Frontal cortex (tissue), 4 donors: ENCODE results near the gene SMC1A. TPM values are rescaled to one million over a fixed set of nuclear protein-coding genes. Genes with fewer than 3 reads are reported as not detected.
"Not testable (repeated sequence)": the region's sequence is repeated elsewhere in the genome, so short reads cannot be mapped to it uniquely, and the experiment has no call there.

Experiments
- DNase-seq, 2 donors: peaks; one replicate each; pipeline ENCODE4 v3.0.0; 2012; ENCODE audit warnings: low spot score in 2 of 2
- FAIRE-seq: peaks from 2 replicates; lab custom pipeline; 2012; peaks lifted over from hg19 to GRCh38; lab: Jason Lieb, UNC
- total RNA-seq: library from RNA; depleted of rRNA; stranded (reverse); fragments of >200 nt; gene quantifications from one replicate; pipeline ENCODE4 v1.2.3, GENCODE V29; 2014
- donor health status: control.
- donor health status: control.
- donor health status: control.

The SMC1A gene
- total RNA-seq, 1 donor from 2014 or later, result 13.9 TPM

DNA sequence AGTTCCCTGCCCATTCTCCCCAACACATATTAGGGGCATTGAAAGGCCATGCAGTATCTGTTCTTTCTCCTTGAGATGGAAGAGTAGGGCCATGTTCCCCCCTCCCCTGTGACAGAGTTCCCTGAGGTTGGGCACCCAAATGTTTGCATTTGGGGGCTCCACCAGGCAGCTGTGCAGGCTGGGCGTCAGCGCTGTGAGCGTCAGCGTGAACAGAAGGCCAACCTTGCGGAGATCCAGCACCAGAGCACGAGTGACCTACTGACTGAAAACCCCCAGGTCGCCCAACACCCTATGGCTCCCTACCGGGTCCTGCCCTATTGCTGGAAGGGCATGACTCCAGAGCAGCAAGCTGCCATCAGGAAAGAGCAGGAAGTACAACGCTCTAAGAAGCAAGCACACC, 7.8 kb upstream of the SMC1A start:
- DNase-seq (no peak), FAIRE-seq (no peak)

DNA sequence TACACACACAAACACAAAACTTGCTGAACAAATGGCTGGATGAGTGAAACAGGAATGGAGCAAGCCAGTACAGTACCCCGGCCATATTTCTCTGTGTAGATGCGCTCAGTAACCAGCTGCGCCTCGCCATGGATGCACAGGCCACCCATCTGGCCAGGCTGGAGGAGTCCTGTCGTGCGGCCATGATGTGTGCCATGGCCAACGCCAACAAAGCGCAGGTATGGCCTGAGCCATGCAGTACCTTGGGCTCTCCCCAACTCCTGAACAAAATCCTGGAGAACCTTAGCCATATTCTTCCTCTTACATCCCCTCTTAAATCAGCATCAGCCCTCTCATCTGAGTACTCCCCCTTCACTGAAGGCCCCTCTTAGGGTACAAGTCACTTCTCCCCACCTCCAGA, 7.3 kb upstream of the SMC1A start:
- DNase-seq, result no peak
- no peak for FAIRE-seq

DNA sequence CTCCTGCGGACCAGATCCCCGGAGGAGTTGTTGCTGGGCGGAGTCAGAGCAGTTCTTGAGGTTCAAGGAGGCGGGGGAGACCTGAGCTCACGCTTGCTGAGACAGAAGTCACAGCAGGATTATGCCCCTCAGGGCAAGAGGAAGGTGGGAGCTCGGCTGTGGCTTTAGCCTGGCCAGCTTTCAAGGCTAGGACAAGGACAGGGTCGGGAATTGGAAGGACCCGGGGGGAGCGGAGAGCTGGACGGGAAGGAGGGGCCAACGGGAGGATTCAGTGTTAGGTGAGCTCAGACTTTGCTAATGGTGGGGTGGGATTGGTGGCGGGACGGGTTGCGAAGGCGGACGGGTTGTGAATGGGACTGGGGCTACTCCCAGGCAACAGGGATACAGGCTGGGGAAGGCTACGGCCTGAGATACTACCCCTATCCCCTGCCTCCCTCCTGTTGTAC, 430 bp upstream of the SMC1A start, which contains the start of gene RIBC1:
RIBC1 (plus strand) TSS at position 13 of the 446 bp plus-strand sequence. CDS start 3,404 bp downstream, outside the sequence.
- DNase-seq (no peak), FAIRE-seq (no peak)

DNA sequence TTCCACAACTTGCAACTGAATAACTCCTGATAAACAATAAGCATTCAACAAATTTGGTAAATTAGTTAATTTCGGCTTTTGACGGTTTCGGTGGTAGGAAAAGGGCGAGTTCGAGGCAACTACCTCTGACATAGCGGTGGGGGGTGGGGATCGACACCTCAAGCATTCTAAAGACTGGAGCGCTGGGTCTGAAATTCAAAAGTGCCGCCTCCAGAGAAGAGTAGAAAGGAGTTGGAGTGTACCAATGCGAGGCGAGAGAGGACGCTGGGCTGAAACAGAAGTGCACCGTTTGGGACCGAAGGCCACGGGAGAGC, 725 bp downstream of the SMC1A start:
- no peak for DNase-seq
- FAIRE-seq, result no peak

DNA sequence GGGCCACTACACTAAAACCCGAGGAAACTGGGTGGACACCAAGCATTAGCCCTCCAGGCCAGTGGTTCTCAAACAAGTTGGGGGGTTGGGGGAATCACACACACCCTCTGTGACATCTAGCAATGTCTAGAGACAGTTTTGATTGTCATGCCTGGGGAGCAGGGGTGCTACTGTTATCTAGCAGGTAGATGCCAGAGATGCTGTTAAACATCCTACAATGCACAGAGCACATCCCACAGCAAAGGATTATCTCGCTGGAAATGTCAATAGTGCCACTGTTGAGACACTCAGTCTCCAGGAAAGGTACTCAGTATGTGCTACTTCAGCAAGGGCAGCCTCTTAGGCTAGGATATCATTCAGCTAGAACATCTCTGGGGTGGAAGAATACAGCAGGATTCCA, 1.3 kb downstream of the SMC1A start:
- DNase-seq (no peak), FAIRE-seq (no peak)

DNA sequence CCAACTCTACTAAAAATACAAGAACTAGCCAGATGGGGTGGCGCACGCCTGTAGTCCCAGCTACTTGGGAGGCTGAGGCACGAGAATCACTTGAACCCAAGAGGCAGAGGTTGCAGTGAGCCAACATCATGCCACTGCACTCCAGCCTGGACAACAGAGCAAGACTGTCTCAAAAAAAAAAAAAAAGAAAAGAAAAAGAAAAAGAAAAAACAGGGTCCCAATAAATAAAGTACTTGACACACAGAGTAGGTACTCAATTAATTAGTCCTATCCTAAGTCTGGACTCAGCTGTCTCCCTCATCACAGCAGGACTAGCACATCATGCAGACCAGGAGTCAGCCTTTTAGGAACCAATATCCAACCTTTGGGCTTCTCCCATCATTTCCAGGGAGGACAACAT, 2.1 kb downstream of the SMC1A start:
- FAIRE-seq, DNase-seq: not testable (repeated sequence)

DNA sequence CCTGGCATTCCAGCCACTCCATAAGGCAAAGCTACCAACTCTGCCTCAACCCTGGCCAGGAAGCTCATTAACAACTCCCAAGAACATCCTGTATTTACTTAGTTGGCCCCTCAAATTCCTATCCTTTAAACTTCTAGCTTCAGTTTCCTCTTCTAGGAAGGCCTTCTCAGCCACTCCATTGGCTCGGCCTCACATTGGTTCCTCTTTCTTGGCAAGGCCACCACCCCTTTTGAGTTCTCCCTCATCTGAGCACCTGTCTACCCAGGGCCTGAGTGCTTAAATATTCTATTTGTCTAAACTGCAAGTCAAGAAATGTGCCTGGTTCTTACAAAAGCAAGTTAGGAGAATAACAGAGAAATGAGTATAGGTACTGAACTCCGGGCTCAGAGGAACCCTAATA, 10.0 kb downstream of the SMC1A start:
- DNase-seq (no peak), FAIRE-seq (no peak)

DNA sequence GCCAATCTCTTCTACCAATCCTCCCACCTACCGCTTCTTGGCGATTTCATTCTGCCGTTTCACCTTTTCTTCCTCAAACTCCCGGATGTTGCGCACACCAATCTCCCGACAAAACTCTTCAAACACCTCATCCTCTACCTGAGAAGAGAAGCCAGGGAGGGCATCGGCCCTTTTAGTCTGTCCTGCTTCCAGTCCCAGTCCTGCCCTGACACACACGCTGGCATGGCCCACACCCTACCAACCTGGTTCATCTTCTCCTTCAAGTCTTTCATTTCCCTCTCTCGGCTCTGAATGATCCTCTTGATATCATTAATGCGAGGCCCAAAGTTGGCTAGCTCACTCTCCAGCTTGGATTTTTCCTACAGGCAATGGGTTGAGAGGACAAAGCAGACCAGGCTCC, 18.9 kb downstream of the SMC1A start:
- DNase-seq (no peak), FAIRE-seq (no peak)

DNA sequence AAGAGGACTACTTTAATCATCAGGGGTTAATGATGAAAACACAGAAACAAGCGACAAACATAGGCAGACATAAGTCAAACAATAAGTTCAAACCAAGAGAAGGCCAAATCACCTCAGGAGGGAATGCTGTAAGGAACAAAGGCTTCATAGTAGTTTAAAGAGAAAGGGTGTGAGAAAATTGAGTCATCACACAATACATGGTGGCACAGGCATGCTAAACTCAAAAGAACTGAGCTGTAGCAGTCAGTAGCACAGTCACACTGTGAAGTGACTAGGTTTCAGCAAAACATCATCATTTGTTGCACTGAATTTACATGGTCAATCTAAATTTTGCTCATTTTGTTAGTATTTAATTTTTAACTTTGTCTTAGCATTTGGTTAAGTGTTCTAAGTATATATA, 24.2 kb downstream of the SMC1A start:
- no peak for FAIRE-seq

DNA sequence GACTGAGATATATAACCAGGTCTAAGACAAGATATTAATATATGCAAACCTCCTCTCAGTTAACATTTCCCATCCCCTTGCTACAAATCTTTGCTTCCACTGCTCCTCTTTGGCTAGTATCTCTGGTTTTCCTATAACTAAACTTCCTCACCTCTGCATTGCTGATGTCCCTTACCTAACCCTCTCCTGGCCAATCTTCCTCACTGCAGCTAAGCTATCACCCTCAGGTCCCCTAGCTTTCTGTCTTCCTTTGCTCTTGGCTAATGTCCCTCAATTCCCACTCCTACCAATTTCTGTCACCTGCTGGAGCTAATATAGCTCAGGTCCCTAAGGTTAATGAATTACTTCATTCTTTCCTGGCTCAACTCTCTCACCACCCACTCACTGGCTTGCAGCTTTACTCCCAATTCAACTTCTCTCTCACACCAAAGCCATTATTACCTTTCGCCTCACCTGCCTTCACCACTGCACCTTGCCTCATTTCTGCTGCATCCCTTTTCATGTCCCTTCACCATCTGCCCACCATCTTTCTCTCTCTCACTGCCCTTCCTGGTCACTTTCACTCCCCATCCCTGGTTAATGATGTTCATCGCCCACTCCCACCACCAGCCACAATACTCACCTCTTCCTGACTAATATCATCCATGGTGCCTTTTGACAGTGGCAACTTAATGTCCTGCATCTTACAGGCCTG, 26.7 kb downstream of the SMC1A start:
- no peak for DNase-seq
- FAIRE-seq, result no peak

More for the DNA sequence above, 24.2 kb downstream of the SMC1A start:
- DNase-seq, result no peak

DNA sequence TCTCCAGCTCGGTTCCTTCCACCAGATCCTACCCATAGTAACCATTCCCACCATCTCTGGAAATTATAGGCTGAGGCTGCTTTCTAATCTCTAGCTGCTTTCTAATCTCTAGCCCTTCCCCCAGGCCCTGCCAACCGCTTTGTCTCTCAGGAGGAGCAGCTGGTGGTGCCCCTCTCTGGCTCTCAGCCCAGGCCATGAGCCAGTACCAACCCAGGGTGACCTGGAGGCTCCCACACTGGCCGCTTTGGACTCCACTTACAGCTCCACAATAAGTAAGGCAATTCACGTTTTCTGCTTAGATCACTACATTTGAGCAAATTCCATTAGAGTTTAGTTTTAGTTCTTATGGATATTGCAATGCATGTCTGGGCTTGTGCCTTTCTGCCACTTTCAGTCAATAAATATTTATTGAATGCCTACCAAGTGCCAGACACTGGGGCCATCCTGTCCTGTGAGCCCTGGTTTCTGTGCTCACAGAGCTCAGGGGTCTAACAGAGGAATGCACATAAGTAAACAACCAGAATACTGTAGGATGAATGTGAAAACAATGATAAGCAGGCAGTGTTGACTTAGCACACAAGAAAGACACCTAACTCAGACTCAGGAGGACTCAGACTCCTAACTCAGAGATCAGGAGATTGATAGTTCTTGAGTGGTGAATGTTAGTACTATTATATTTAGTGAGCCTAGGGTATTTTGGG, 38.9 kb downstream of the SMC1A start:
- DNase-seq (no peak), FAIRE-seq (no peak)

DNA sequence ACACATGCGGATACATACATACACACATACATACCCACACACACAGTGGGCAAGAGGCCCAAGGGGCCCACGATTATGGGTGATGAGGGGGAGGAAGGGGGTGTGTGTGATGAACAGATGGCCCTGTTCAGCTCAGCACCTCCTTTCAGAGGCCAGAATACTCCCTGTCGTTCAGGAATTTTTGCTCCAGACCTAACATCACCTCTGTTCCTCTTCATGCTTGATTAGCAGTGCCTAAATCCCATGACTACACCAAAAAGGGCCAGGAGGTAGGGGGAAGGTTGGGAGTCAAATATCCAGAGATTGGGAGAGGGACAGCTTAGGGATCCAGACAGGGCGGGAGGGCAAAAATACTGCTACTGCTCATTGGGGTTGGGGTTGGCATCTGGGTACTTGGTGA, 42.7 kb downstream of the SMC1A start:
- FAIRE-seq (no peak), DNase-seq (no peak)

DNA sequence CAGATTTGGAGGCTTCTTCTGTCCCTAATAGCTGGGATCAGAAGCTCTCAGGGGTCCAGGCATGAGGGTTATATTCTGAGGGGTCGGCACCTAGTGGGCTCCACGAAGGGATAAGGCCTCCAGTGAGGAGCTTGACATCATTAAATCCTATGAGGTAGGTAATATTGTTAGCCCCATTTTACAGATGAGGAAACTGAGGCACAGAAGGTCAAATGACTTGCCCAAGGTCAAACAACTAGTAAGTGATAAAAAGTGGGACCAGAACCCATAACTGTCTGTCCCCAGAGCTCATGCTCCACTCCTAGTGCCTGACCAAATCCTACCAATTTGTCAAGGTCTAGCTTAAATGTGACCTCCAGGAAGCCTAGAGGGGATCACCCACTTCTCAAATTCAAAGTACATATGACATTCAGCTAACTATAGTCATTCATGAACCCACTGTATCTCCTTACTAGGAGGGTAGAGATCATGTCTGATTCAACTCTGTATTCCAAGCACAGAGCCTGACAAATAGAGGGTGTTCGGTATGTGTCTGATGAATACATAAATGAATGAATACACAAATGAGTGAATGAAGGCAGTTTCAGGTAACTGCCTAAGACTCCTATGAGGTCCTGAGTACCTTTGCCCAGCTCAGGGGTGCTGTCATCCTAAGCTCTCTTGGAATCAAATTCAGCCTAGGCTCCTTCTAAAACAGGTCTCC, 43.3 kb downstream of the SMC1A start:
- FAIRE-seq, result no peak
- no peak for DNase-seq

DNA sequence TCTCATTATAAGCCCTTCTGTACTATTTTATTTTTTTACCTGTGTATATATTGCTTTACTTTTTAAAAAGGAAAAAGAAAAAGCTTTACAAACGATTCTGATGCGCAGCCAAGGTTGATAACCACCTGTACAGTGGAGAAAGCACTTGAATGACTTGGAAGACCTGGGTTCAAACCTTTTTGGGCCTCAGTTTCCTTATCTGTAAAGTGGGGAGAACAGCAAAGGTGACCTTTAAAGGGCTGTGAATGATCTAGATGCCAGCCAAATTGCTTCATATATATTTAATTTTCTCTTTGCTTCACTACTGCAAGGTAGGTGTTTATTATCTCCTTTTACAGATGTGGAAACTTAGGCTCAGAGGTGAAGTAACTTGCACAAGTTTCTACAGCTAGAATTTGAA, 45.0 kb downstream of the SMC1A start:
- no peak for FAIRE-seq

DNA sequence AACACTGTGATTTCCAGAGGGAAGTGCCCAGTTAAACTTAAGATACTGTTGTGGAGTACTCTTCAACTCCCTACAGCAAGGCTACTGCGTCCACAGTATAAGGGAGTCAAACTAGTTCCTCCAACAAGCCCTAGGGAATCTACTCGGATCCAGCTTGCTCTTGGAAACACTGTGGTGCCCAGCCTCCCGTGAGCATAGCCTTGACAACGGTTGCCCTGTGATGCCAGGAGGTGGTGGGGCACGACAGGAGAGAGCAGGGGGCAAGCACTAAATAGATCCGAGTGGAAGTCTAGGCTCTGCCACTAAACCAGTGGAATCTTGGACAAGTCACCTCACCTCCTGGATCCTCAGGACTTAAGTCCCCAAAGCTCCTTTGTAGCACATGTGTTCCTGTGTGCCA, 45.6 kb downstream of the SMC1A start:
- DNase-seq, result no peak
- no peak for FAIRE-seq

More for the DNA sequence above, 45.0 kb downstream of the SMC1A start:
- DNase-seq, result no peak

DNA sequence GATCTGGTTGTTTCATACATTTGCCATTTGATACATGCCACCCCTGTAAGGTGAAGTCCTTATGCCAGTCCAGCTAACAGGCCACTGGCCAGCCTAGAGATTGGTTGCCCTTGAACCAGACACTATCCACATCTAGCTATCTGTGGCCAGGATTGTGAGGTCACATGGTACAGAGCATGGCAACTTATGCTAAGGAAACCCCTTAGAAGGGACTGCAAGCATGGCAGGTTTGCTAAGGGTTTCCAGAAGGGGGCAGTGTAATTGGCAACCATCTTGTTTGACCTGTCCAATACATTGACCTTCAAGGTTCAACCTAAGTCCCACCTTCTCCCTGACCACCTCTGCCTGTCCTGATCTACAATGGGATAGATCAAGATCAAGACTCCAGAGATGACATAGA, 47.5 kb downstream of the SMC1A start:
- FAIRE-seq (no peak), DNase-seq (no peak)

DNA sequence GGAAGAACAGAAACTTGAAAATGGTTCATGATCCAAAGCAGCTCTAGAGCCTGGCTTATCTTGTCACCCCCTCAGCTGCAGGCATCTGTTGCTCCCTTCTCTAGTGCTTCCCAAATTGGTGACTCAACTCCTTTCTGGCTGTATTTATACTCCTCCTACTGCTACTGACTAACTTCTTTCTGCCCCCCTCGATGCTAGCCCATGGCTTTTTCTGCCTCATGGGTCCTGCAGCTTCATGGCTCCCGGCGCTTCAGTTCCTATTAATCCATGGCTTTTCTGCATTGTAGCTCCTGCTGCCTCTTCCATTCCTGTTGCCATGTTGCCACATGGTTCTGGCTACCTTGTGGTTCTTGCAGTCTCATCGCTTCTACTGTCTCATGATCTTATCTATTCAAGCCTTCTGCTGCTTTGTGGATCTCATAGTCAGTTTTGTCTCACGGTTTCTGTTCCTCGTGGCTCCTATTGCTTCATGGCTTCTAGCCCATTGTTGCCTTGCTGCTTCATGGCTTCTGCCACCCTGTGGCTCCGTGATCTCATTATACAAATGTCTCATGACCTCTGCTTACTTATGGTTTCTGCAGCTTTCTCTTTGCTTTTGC, 48.1 kb downstream of the SMC1A start:
- no peak for DNase-seq
- no peak for FAIRE-seq

DNA sequence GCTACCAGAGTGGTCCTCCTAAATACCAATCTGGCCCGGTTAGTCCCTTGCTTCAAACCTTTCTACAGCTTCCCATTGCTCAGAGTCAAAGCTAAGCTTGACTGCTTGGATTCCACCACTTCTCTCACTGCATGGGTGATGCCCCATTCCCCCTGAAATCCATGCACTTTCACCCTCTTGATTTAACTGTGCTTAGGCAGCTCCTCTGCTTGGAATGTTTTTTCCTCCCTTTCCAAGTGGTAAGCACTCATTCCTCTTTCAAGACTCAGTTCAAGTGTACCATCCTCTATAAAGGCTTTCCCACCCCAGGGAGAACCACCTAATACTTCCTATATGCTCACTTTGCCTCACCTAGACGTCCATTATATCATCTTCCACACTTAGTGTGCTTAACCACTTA, 49.1 kb downstream of the SMC1A start:
- DNase-seq, result no peak
- FAIRE-seq, result no peak

DNA sequence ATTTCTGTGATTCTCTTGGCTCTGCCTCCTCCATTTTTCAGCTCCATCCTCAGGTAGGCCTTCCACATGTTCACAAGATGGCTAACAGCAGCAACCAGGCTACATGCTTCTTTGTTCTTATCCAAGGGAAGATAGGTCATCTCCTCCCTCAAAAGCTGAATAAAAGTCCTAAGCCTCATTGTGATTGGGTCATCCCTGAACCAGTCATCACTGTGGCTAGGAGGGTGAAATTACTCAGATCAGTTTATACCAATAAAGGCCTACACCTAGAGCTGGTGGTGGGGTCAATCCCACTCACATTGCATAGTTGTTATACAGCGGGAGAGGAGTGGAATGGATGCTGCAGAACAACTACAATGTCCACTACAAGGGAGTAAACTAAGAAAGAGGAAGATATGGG, 56.0 kb downstream of the SMC1A start:
- DNase-seq, FAIRE-seq: not testable (repeated sequence)

DNA sequence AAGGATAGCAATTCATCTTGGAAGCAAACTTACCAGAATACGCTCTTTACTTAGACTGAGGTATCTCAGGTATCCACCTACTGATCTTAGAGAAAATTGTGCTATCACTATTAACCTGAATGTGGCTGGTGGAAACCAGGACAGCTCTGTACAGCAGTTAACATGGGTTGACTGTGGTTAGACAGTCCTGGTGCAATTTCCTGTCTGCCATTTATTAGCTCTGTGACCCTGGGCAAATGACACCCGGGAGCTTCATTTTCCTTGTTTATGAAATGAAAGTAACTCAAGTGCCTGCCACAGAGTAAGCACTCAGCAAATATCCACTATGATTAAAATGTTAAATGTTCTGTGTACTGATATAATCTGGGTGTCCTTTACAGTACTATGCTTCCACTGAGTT, 60.0 kb downstream of the SMC1A start:
- FAIRE-seq, result no peak
- no peak for DNase-seq
